CD4-positive, alpha-beta memory T cell (primary cell): ENCODE results near the gene SCN1B. TPM values are rescaled to one million over a fixed set of nuclear protein-coding genes. Genes with fewer than 3 reads are reported as not detected.

Source experiments
- CTCF ChIA-PET: fragments of 350-600 bp; sonication (Branson Sonifier 250); formaldehyde crosslinking; loops from one replicate; lab custom pipeline; 2021; ENCODE audit warnings: inconsistent platforms; ENCODE audit not compliant: partially characterized antibody; lab: Charles Lee
- POLR2A ChIA-PET: fragments of 350-600 bp; sonication (Branson Sonifier 250); formaldehyde crosslinking; loops from one replicate; lab custom pipeline; 2021; ENCODE audit not compliant: partially characterized antibody; lab: Charles Lee
- DNase-seq, 5 donors: peaks; one replicate each; pipeline versions ENCODE4 v3.0.0 to v3.0.0-alpha.2; 2020 to 2022; ENCODE audit warnings: mixed read lengths in 1 of 5
- H3K27ac ChIP-seq: one replicate; pipeline ENCODE4 v1.7.0; 2013; ENCODE audit warnings: low read depth, low read length
- H3K27me3 ChIP-seq: 2 replicates; pipeline ENCODE4 v1.7.0; 2013; ENCODE audit warnings: mild to moderate bottlenecking, low read length, moderate library complexity; ENCODE audit not compliant: insufficient read depth
- H3K36me3 ChIP-seq: 2 replicates; pipeline ENCODE4 v1.7.0; 2013; ENCODE audit warnings: mild to moderate bottlenecking, low read length, moderate library complexity; ENCODE audit not compliant: insufficient read depth
- H3K4me1 ChIP-seq: 2 replicates; pipeline ENCODE4 v1.7.0; 2013; ENCODE audit warnings: mild to moderate bottlenecking, low read length, moderate library complexity; ENCODE audit not compliant: insufficient read depth
- H3K4me3 ChIP-seq, 2 donors: one replicate each; pipeline ENCODE4 v1.7.0; 2013; ENCODE audit warnings: low read length in 2 of 2, mild to moderate bottlenecking in 1 of 2
- H3K9me3 ChIP-seq, 2 donors: one replicate each; pipeline ENCODE4 v1.7.0; 2013; ENCODE audit warnings: low read length in 2 of 2, control low read depth in 1 of 2; ENCODE audit not compliant: control insufficient read depth in 1 of 2
- H3K27ac Mint-ChIP-seq, 7 donors: one replicate each; pipeline ENCODE4 v1.8.0; 2020 to 2021; ENCODE audit warnings: mixed read lengths in 7 of 7, mild to moderate bottlenecking in 6 of 7, inconsistent platforms in 3 of 7, moderate library complexity in 3 of 7
- H3K27me3 Mint-ChIP-seq, 2 donors: one replicate each; pipeline ENCODE4 v1.8.0; 2020 to 2021; ENCODE audit warnings: mixed read lengths in 2 of 2
- H3K36me3 Mint-ChIP-seq, 2 donors: one replicate each; pipeline ENCODE4 v1.8.0; 2020 to 2021; ENCODE audit warnings: mixed read lengths in 2 of 2, inconsistent platforms in 1 of 2, mild to moderate bottlenecking in 1 of 2
- H3K4me1 Mint-ChIP-seq, 4 donors: one replicate each; pipeline ENCODE4 v1.8.0; 2020 to 2021; ENCODE audit warnings: mixed read lengths in 4 of 4, mild to moderate bottlenecking in 1 of 4
- H3K4me3 Mint-ChIP-seq, 8 donors: one replicate each; pipeline ENCODE4 v1.8.0; 2020 to 2021; ENCODE audit warnings: mixed read lengths in 8 of 8, mild to moderate bottlenecking in 7 of 8, moderate library complexity in 6 of 8, inconsistent platforms in 3 of 8
- H3K9me3 Mint-ChIP-seq, 8 donors: one replicate each; pipeline ENCODE4 v1.8.0; 2020 to 2021; ENCODE audit warnings: mixed read lengths in 8 of 8, mild to moderate bottlenecking in 5 of 8, inconsistent platforms in 3 of 8, moderate library complexity in 1 of 8
- intact Hi-C: fragments of 100-400 bp; cut with micrococcal nuclease; formaldehyde crosslinking; loops from one replicate; pipeline ENCODE4 v1.15.1; 2023
- polyA plus RNA-seq, 2 donors: library from polyadenylated mRNA; unstranded; fragments of 300-500 nt; fragmentation: Illumina TruSeq; gene quantifications; one replicate each; pipeline ENCODE4 v1.2.3, GENCODE V29; 2021
- total RNA-seq, 2 experiments: library from RNA; stranded (reverse); gene quantifications; one replicate each; pipeline ENCODE4 v1.2.3, GENCODE V29; 2021

The SCN1B gene
- total and polyA plus RNA-seq, 4 experiments from 2014 or later: 0.64 to 1.5 (median 1.4) TPM; not detected in 1

DNA sequence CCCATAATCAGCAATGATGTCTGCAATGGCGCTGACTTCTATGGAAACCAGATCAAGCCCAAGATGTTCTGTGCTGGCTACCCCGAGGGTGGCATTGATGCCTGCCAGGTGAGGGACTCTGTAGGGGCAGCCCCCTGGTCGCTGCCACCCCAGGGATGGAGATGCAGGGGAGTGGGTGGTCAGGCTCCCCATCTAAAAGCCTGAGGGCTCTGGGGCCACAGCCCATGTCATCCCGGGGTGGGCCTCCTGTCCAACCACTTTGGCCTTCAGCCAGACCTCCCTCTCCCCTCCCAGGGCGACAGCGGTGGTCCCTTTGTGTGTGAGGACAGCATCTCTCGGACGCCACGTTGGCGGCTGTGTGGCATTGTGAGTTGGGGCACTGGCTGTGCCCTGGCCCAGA is 35.3 kb downstream of the SCN1B start:
- Histone ChIP-seq H3K9me3 (peaks cover 0 to 3% of the 10 kb centered on the region in 2 donors), H3K27ac (no peak overlapping the region), H3K27me3 (no peaks in the 10 kb centered on the region), H3K4me1 (peaks cover 6% of the 10 kb centered on the region), H3K36me3 (no peaks in the 10 kb centered on the region), H3K4me3 (no peak overlapping the region)
- intact Hi-C loops: no loop called here
- peaks cover 4 to 10% (median 6%) of the 10 kb centered on the region in 4 donors for H3K4me1 Mint-ChIP-seq
- peaks cover 1 to 2% of the 10 kb centered on the region in 2 donors for H3K27me3 Mint-ChIP-seq
- peaks cover 0 to 4% (median 2%) of the 10 kb centered on the region in 8 donors for H3K9me3 Mint-ChIP-seq
- no peak overlapping the region for H3K4me3 Mint-ChIP-seq
- ChIA-PET POLR2A (no interaction called here), CTCF (interaction anchor here (1.3 to 3.3 kb wide), 5 partner anchors 9 to 152 kb away, joined by 5 to 32 read pairs (median 7); partner anchors contain the start of gene FXYD5)
- no peak overlapping the region for H3K27ac Mint-ChIP-seq
- peaks cover 0 to 1% of the 10 kb centered on the region in 2 donors for H3K36me3 Mint-ChIP-seq
- no peak for DNase-seq

DNA sequence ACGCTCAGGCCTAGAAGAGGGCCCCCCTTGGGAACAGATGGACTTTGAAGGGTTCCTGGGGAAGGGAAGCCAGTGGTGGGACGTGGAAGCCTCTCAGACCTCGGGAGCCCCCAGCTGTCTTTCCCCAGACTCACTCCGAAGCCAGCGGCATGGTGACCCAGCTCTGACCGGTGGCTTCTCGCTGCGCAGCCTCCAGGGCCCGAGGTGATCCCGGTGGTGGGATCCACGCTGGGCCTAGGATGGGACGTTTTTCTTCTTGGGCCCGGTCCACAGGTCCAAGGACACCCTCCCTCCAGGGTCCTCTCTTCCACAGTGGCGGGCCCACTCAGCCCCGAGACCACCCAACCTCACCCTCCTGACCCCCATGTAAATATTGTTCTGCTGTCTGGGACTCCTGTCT is 35.9 kb downstream of the SCN1B start:
- POLR2A ChIA-PET: interaction anchor here (1.3 kb wide), 1 partner anchor 52 kb away, joined by 4 read pairs; no protein-coding TSS in a partner anchor
- Mint-ChIP-seq H3K27me3 (peaks cover 1 to 2% of the 10 kb centered on the region in 2 donors), H3K27ac (peak overlapping the region in 1 of 7 donors; percentile 31), H3K9me3 (peaks cover 0 to 7% (median 5%) of the 10 kb centered on the region in 8 donors), H3K4me1 (peaks cover 4 to 10% (median 6%) of the 10 kb centered on the region in 4 donors), H3K4me3 (no peak overlapping the region), H3K36me3 (peaks cover 0 to 4% of the 10 kb centered on the region in 2 donors)
- Histone ChIP-seq H3K27ac (no peak overlapping the region), H3K9me3 (peaks cover 0 to 3% of the 10 kb centered on the region in 2 donors), H3K27me3 (no peaks in the 10 kb centered on the region), H3K36me3 (no peaks in the 10 kb centered on the region), H3K4me1 (peaks cover 6% of the 10 kb centered on the region), H3K4me3 (no peak overlapping the region)
- CTCF ChIA-PET: interaction anchor here (0.7 to 3.3 kb wide), 27 partner anchors 10 to 429 kb away, joined by 3 to 32 read pairs (median 4); partner anchors contain the start of genes FXYD5 and LGI4
- DNase-seq: no peak
- intact Hi-C loops: no loop called here

DNA sequence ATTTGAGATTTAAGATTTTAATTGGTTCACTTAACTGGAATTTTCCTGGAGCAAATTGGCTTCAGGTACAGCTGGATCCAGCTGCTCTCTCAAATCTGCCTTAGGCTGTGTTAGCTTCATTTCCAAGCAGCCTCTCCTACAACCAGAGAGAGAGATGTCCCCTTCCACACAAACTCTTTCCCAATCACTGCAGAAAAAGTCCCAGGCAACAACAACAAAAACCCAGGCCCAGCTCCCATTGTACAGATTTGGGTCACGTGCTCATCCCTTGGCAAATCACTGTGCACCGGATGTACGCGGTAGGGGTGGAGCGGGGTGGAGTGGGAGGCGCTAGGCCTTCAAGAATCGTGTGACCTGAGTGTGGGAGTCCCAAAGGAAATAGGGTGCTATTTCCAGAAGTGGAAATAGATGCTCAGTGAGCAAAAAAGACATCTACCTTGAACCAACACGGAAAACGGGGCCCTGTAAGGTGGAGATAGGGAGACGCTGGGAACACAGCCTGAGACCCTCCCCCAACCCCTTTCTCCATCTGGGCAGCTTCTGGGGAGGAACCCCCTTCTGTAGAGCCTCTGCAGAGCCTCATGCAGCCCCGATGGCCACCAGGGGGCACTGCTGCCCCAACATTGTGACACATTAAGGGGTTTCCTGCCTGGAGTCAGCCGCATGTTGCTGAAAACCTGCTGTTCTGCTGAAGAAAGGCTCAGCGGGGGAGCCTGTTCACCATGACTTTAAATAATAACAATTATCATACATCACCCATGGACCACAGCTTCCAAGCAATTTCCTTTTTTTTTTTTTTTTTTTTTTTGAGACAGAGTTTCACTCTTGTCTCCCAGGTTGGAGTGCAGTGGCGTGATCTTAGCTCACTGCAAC is 36.7 kb downstream of the SCN1B start:
- Histone ChIP-seq H3K36me3 (no peaks in the 10 kb centered on the region), H3K9me3 (peaks cover 0 to 3% of the 10 kb centered on the region in 2 donors), H3K27me3 (no peaks in the 10 kb centered on the region), H3K27ac (no peak overlapping the region), H3K4me1 (peaks cover 6% of the 10 kb centered on the region), H3K4me3 (no peak overlapping the region)
- Mint-ChIP-seq H3K9me3 (peaks cover 0 to 9% (median 5%) of the 10 kb centered on the region in 8 donors), H3K27ac (peak overlapping the region in 6 of 7 donors; percentile 43 to 83 (median 71)), H3K27me3 (peaks cover 1 to 2% of the 10 kb centered on the region in 2 donors), H3K4me3 (no peak overlapping the region), H3K4me1 (peaks cover 4 to 10% (median 6%) of the 10 kb centered on the region in 4 donors), H3K36me3 (peaks cover 0 to 4% of the 10 kb centered on the region in 2 donors)
- ChIA-PET POLR2A (interaction anchor here (0.7 to 1.3 kb wide), 3 partner anchors 52 to 87 kb away, joined by 3 to 4 read pairs (median 4); no protein-coding TSS in a partner anchor), CTCF (interaction anchor here (0.7 to 3.3 kb wide), 37 partner anchors 11 to 565 kb away, joined by 3 to 32 read pairs (median 4); partner anchors contain the start of genes FXYD5 and LGI4)
- intact Hi-C loops: loop anchor here (1.0 kb wide), 3 partner anchors 74 to 428 kb away; no protein-coding TSS in a partner anchor
- DNase-seq: peak; percentile 83 to 85 (median 85)

DNA sequence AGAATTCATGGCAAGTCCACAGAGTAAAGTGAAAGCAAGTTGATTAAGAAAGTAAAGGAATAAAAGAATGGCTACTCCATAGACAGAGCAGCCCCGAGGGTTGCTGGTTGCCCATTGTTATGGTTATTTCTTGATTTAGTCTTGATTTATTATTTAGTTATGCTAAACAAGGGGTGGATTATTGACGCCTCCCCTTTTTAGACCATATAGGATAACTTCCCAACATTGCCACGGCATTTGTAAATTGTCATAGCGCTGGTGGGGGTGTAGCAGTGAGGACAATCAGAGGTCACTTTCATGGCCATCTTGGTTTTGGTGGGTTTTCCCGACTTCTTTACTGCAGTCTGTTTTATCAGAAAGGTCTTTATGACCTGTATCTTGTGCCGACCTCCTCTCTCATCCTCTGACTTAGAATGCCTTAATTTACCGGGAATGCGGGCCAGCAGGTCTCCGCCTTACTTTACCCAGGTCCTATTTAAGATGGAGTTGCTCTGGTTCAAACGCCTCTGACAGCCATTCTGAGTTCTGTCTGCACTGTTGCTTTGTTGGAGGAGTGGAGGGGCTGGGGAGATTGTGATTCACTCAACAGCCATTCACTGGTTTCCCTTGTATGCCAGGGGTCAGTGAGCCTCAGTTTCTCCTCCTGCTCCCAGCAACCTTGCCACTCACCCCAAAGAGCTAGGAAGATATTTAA is 38.8 kb downstream of the SCN1B start:
- POLR2A ChIA-PET: no interaction called here
- no peak overlapping the region for H3K27ac ChIP-seq
- Mint-ChIP-seq H3K36me3 (peaks cover 0 to 4% of the 10 kb centered on the region in 2 donors), H3K9me3 (peaks cover 0 to 9% (median 5%) of the 10 kb centered on the region in 8 donors), H3K4me1 (peaks cover 4 to 10% (median 6%) of the 10 kb centered on the region in 4 donors), H3K27ac (no peak overlapping the region), H3K4me3 (peak overlapping the region in 1 of 8 donors; percentile 30), H3K27me3 (peaks cover 1 to 2% of the 10 kb centered on the region in 2 donors)
- H3K4me3 ChIP-seq: no peak overlapping the region
- no peak for DNase-seq
- H3K4me1 ChIP-seq: peaks cover 6% of the 10 kb centered on the region
- H3K9me3 ChIP-seq: peaks cover 0 to 3% of the 10 kb centered on the region in 2 donors
- H3K27me3 ChIP-seq: no peaks in the 10 kb centered on the region
- CTCF ChIA-PET: interaction anchor here (0.7 to 3.3 kb wide), 6 partner anchors 13 to 283 kb away, joined by 3 to 32 read pairs (median 4); partner anchors contain the start of gene FXYD5
- no peaks in the 10 kb centered on the region for H3K36me3 ChIP-seq
- intact Hi-C loops: no loop called here

DNA sequence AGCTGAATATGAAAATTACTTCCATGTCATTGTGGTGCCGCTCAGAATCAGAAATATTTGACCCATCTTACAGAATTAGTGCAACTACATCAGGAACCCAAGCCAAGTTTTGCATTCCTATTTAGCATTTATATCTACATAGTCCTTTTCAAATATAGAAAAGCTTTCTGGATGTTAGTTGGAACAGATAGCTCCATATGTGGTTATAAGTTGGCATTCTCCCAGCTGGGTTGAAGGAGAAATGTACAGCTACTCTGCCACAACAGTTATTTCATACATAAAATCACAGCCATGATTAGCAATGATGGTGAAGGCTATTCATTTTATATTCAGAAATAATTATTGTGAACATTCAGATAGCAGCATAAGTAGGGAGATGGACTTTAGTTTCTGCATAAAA is 39.4 kb downstream of the SCN1B start:
- H3K4me3 ChIP-seq: no peak overlapping the region
- POLR2A ChIA-PET: no interaction called here
- intact Hi-C loops: no loop called here

DNA sequence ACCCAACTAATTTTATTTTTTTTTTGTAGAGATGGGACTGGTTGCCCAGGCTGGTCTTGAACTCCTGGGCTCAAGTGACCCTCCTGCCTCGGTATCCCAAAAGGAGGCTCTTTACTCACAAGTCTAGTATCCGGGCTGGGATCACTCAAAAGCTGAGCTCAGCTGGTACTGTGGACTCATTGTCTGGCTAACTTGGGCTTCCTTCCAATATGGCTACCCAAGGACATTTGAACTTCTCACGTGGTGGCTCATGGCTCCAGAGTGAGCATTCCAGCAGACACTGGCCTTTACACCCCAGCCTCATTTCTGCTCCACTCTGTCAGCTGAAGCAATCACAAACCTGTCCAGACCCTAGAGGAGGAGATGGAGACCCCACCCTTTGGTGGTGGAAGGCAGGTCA is 40.2 kb downstream of the SCN1B start:
- Histone ChIP-seq H3K4me1 (peaks cover 6% of the 10 kb centered on the region), H3K9me3 (peaks cover 0 to 3% of the 10 kb centered on the region in 2 donors), H3K36me3 (no peaks in the 10 kb centered on the region), H3K27me3 (no peaks in the 10 kb centered on the region), H3K4me3 (no peak overlapping the region), H3K27ac (no peak overlapping the region)
- ChIA-PET CTCF (interaction anchor here (1.0 to 2.1 kb wide), 5 partner anchors 22 to 282 kb away, joined by 3 to 5 read pairs (median 4); no protein-coding TSS in a partner anchor), POLR2A (no interaction called here)
- peaks cover 4 to 10% (median 6%) of the 10 kb centered on the region in 4 donors for H3K4me1 Mint-ChIP-seq
- peaks cover 0 to 4% of the 10 kb centered on the region in 2 donors for H3K36me3 Mint-ChIP-seq
- intact Hi-C loops: no loop called here
- H3K9me3 Mint-ChIP-seq: peaks cover 0 to 9% (median 5%) of the 10 kb centered on the region in 8 donors
- peaks cover 2 to 3% of the 10 kb centered on the region in 2 donors for H3K27me3 Mint-ChIP-seq
- H3K27ac Mint-ChIP-seq: no peak overlapping the region
- H3K4me3 Mint-ChIP-seq: no peak overlapping the region
- DNase-seq: no peak

More for the DNA sequence above, 39.4 kb downstream of the SCN1B start:
- Mint-ChIP-seq H3K27ac (no peak overlapping the region), H3K27me3 (peaks cover 1 to 2% of the 10 kb centered on the region in 2 donors), H3K4me1 (peaks cover 4 to 10% (median 6%) of the 10 kb centered on the region in 4 donors), H3K36me3 (peaks cover 0 to 4% of the 10 kb centered on the region in 2 donors), H3K9me3 (peaks cover 0 to 9% (median 5%) of the 10 kb centered on the region in 8 donors), H3K4me3 (no peak overlapping the region)
- DNase-seq: no peak
- H3K27ac ChIP-seq: no peak overlapping the region
- CTCF ChIA-PET: interaction anchor here (0.7 to 2.1 kb wide), 7 partner anchors 21 to 283 kb away, joined by 3 to 7 read pairs (median 4); partner anchors contain the start of gene FXYD5
- H3K36me3 ChIP-seq: no peaks in the 10 kb centered on the region
- H3K27me3 ChIP-seq: no peaks in the 10 kb centered on the region
- peaks cover 6% of the 10 kb centered on the region for H3K4me1 ChIP-seq
- peaks cover 0 to 3% of the 10 kb centered on the region in 2 donors for H3K9me3 ChIP-seq
